ENCODE data around the gene ZNRD2.

The ZNRD2 gene

DNA sequence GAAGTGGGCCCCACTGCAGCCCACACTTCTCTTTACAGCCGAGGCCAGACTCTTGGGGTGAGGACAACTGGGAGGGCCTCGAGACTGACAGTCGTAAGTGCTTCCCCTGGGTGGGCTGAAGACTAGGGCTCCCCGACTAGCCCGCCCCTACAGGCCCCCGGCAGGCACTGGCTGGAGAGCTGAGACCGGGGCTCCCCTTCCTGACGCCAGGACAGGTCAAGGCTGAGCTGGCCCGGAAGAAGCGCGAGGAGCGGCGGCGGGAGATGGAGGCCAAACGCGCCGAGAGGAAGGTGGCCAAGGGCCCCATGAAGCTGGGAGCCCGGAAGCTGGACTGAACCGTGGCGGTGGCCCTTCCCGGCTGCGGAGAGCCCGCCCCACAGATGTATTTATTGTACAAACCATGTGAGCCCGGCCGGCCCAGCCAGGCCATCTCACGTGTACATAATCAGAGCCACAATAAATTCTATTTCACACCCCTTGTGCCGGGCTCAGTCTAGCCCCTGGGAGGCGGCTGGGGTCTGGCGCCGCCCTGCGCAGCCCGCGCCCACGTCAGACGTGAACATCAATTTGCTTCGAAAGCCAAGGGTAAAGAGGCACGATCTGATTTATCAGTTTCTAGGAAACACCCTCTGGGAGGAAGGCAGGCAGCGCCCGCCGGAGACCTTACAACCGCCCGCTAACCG is 31.9 kb upstream of the ZNRD2 start:
- no peak for DNase-seq (ENCODE audit: low read depth)

DNA sequence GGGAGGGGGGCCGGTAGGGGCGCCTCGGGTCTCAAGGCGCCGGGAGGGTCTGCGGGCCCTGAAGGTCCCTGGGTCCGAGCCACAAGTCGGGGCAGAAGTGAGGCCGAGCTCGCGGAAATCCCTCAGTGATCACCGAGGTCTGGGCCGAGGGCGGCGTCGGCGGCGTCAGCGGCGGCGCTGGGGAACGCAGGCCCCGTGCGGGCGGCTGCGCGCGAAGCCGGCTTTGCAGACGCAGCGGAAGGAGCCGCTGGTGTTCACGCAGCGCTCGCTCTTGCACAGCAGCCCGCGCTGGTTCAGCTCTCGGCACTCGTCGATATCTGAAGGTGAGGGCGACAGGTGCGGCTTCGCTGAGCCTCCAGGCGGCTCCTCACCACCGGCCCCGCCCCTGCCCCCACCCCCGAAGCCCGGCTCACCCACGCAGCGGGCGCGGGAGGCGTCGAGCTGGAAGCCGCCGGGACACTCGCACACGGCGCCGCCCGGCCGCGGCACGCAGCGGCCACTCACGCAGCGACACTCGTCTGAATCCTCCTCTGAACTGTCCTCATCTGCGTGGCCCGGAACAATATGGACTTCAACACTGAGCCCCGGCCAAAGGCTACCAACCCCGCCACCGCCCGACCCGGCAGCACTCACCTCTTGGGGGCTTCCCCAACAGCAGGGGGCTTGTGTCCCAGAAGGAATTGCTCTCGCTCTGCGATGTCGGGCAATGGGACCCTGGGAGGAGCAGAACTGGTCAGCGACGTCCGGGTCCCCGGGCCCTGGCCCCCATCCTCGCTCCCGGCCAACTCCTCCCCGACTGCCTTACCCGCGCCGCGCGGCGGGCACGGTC is 31.1 kb upstream of the ZNRD2 start:
- DNase-seq (ENCODE audit: low read depth): no peak

DNA sequence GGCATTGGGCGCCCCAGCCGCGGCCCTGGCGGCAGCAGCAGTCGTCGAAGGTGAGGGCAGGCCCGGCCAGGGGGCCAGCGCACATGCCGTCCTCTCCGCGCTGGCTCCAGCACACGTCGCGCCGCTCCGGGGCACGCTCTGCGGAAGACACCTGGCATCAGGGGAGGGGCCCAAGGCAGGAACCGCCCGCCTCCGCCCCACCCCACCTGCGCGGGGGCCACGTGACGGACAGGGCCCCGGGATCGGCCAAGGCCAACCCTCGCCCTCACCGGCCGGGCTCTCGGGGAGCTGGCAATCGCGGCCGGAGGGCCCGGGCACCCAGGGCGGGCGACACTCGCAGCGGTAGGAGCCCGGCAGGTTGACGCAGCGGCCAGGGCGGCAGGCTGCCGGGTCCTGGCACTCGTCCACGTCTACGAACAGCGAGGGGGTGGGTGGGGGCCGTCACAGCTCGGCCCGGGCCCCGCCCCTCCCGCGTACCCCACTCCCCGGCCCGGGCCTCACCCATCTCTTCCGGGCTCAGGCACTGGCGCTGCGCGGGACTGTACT is 30.5 kb upstream of the ZNRD2 start:
- DNase-seq (ENCODE audit: low read depth): no peak

DNA sequence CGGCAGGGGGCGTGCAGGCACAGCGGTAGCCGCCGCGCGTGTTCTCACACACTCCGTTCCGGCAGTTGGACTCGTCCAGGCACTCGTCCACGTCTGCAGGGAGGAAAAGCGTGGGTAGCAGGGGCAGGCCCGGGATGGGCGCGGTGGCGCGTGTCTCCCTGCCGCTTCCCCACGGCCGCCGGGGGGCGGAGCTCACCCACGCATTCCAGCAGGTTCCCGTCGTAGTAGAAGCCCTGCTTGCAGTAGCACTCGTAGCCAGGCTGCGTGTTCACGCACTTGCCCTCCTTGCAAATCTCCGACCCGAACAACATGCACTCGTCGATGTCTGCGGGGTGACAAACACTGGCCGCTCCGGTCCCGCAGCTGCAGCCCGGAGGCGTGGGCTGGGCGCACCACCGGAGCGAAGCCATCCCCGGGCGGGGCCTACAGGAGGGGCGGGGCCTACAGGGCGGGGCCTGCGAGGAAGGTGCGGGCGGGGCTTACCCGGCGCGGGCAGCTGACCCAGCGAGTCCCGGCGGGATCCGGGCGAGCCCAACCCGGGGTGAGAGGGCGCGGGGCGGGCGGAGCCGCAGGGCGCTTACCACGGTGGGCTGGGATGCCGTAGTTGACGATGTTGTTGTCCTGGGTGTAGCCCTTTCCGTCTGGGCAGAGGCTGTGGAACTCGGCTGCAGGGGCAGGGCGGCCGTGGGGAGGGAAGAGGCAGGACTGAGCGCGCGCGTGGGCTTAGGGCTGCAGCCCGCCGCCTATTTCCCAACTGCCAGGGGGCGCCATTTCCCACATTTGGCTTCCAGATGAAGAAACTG is 29.8 kb upstream of the ZNRD2 start:
- peak; percentile 74 for DNase-seq (ENCODE audit: low read depth)

DNA sequence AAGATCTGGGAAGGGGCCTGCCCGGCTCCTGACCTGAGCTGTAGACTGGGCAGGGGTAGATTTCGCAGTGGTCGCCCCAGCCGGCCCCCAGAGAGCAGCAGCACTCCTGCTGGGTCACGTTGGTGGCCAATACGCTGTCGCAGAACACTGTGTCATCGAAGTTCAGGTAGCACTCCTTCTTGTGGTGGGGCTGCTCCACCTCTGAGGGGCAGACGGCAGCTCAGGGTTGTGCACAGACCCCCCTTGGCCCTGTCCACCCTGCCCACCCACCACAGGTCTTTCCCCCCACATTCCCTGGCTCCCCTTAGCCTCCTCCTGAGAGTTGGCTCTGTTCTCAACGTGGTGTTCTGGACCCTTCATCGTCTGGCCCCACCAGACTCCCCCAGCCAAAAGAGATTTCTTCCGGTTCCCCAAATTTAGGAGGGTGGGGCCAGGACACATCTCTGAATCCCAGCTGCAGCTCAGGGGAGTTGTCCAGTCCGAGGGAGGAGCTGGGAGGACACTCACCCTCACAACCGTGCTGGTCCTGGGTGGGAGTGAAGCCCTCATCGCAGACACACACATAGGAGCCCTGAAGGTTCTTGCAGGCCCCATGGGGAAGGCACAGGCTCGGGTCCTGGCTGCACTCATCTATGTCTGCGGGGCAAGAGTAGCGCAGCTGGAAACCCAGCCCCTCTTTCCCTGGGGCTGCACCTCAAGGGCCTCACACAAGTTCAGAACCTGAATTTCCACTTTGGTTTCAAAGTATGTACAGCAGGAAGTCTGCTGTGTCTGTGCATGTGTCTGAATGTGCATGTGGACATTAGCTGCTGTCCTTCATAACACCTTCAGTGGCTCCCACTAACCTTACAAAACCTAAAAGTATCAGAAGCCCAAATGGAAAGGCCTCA is 28.9 kb upstream of the ZNRD2 start:
- DNase-seq (ENCODE audit: low read depth): no peak

DNA sequence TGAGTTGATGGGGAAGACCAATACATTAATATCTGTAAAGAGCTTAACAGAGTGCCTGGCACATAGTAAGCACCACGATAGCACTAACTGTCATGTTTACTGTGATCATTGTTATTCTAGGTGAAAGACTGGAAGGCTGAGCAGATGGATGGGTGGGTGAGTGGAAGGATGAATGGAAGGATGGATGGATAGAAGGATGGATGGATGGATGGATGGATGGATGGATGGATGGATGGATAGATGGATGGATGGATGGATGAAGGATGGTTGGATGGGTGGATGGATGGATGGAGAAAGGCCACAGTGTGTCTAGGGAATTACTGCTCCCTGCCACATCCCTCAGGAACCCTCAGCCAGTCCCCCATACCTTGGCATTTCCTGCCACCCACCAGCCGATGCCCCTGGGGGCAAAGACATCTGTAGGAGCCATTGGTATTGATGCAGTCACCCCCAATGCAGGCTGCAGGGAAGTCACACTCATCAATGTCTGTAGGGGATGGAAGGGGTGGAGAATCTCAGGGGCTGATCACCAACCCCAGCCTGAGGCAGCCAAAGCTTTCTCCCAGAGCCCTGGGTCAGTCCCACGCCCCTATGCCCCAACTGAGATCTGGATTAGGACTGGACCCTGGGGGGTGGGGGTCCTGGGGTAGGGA is 27.4 kb upstream of the ZNRD2 start:
- no peak for DNase-seq (ENCODE audit: low read depth)

DNA sequence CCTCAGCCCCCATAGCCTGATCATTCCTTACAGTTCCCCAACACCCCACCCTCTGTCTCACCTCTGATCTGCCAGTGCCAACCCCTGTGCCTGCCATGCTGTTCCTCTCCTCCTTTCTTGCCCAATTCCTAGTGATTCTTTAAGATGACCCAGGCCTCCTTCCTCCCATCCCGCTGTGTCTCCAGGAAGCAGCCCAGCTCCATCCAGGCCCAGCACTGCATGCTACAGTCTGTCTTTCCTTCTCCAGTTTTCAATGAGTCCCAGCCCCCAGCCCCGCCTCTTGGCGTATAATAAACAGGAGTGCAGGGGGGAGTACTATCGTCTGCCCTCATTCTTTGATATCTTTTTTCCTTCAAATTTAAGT is 24.4 kb upstream of the ZNRD2 start:
- DNase-seq (ENCODE audit: low read depth): no peak

DNA sequence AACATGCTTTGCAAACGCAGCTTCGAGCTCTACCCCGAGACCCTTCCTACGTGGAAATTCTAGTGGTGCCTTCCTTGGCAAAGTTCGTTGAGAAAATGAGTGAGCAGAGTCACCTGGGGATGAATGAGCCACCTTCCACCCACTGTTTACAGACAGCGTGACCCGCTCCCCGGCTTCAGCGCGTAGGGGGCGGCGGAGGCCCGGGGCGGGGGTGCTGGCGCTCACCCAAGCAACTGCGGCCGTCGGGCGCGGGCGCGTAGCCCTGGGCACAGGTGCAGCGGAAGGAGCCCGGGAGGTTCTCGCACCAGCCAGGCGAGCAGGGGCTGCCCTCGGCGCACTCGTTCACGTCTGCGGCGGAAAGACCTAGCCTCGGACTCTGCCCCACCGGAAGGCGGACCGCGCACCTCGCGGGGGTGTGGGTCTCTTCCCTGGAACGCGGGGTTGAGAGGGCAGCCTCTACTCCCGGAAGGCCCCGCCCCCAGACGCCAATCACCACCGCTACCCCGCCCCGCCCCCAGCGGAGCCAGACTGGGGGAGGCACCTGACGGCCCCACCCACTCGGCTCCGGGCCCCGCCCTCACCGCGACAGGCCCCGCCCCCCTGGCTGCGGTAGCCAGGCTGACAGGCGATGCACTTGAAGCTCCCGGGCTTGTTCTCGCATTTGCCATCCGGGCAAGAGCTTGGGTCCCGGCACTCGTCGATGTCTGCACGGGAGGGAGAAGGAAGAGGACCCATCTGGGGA is 23.9 kb upstream of the ZNRD2 start:
- DNase-seq (ENCODE audit: low read depth): peak; percentile 97

DNA sequence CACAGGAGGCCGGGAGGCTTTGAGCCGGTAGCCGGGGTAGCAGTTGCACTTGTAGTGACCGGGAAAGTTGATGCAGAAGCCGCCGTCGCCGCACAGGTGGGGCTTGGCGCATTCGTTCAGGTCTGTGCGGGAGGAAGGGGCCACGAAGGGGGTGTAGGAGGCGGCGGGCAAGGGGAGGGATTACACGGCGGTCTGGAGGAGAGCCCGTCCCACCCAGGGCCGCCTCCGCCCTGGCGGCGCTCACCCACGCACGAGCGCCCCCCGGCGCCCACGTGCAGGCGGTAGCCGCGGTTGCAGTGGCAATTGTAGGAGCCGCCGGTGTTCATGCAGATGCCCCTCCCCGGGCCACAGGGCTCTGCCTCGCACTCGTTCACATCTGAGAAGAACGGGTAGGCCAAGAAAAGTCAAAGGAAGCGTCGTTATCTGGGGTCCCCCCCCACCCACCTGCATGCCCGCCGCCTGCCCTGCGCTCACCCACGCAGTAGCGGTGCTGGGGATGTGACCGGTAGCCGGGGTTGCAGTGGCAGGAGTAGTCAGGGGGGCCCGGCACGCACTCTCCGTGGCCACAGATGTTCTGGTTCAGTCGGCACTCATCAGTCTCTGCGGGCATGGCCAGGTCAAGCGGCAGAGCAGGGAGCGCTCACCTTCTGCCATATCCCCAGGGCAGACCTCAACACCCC is 22.7 kb upstream of the ZNRD2 start:
- DNase-seq (ENCODE audit: low read depth): no peak

DNA sequence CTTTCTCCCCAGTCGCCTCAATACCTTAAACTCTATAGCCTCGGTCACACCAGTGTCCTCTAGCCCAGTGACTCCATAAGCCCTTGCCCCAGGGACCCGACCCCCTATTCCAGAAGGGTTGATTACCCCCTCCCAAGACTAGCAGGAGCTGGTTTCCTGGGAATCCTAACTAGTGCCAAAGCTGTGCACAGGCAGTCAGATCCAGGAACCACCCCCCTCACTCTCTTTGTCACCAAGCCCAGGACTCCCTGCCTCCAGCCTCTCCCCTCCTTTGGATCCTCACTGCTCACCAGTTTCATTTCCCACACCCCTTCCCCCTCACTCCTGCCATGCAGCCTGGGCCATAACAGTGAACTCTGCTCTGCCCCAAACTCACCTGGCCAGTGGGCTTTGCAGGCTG is 21.9 kb upstream of the ZNRD2 start:
- DNase-seq (ENCODE audit: low read depth): no peak

DNA sequence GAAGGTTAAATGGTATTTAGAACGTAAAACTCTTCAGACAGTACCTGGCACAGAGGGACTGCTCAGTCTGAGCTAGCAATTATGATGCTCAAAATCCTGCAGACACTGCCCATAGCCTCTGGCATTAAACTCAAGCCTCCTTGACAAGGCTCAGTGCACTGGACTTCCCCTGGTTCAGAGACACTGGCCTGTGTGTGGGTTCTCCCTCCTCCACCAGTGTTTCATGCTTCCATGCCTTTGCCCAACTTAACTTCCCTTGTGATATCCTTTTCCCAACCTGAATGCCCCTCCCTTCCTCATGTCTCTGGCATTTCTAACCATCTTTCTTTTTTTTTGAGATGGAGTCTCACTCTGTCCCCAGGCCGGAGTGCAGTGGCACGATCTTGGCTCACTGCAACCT is 21.2 kb upstream of the ZNRD2 start:
- no peak for DNase-seq (ENCODE audit: low read depth)

DNA sequence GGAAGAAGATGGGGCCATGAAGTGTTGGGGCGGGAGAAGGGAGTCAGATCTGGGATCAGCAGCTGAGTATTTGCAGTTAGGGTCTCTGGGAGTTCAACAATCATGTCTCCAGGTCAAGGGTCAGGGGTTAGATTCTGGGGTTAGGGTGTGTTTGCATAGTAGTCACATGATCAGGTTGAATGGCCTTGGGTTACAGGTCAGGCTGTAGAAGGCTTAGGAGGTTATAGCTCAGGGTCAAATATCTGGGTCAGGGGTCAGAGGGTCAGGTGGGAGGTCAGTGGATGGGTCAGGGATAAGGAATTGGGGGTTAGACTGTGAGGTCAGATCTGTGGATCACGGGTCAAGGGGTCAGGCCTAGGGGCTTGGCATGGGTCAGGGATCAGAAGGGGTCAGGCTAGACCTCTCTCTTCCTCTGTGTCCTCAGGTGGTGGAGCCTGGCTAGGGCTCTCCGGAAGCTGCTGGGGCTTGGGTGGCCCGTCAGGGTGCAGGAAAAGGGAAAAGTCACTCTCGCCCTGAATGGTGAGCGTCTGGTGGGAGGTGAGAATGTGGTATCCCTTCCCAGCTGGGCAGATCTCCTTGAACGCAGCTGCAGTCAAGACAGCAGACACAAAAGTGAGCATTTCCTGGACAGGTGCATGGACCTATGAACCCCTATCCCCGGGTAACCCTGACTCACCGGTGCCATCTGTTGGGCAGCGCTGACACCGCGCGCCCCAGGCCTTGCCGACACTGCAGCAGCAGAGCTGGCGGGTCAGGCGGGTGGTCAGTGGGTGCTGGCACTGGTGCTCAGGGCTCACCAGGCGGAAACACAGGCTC is 18.5 kb upstream of the ZNRD2 start:
- no peak for DNase-seq (ENCODE audit: low read depth)

DNA sequence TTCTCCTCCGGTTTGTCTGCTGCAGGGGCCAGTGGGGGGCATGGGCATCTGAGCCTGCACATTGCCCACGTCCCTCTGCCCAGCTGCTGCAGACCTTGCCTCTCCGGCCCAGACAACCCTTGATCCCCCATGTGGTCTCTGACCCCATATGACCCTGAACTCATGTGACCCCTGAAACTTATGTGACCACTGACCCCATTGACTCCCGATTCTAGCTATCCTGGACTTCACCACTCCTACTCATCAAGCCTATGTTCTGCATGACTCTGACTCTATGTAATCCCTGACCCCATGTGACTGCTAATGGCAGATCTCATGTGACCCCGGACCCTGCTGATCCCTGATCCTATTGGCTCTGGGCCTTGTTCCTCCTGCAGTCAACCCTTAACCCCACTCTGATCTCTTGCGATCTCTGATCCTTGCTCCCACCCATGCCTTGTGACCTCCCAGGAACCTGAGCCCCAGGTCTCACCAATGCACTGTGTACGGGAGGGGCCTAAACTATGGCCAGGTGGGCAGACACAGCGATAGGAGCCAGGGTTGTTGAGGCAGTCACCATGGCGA is 17.8 kb upstream of the ZNRD2 start:
- no peak for DNase-seq (ENCODE audit: low read depth)

DNA sequence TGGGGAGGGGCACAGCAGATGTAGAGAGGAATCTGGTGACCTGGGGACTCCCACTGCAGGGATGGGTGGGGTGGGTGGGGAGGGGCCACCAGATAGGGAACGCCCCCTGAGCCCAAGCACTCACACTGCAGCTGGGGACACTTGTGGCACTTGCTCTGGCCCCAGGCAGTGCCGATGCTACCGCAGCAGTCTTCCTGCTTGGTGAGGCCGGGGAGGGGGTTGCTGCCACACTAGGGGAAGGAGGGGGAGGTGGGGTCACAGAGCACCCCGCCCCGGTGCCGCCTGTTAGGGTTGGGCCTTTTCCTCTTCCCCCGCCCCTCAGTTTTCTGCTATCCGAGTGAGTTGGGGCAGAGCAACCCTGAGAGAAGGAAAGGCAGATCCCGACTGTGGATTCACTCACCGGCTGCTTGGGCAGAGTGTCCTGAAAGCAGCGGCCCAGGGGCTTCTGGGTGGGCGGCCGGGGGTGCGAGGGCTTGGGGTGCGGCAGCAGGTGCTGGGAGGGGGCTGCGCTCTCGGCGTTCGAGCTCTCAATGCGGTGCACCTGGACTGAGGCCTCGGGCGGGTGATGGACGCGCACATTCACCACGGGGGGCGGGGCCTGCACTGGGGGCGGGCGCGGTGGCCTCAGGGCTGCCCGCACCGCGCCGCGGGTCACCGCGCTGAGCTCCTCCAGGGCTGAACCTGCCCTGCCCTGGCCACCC is 16.8 kb upstream of the ZNRD2 start:
- DNase-seq (ENCODE audit: low read depth): no peak

DNA sequence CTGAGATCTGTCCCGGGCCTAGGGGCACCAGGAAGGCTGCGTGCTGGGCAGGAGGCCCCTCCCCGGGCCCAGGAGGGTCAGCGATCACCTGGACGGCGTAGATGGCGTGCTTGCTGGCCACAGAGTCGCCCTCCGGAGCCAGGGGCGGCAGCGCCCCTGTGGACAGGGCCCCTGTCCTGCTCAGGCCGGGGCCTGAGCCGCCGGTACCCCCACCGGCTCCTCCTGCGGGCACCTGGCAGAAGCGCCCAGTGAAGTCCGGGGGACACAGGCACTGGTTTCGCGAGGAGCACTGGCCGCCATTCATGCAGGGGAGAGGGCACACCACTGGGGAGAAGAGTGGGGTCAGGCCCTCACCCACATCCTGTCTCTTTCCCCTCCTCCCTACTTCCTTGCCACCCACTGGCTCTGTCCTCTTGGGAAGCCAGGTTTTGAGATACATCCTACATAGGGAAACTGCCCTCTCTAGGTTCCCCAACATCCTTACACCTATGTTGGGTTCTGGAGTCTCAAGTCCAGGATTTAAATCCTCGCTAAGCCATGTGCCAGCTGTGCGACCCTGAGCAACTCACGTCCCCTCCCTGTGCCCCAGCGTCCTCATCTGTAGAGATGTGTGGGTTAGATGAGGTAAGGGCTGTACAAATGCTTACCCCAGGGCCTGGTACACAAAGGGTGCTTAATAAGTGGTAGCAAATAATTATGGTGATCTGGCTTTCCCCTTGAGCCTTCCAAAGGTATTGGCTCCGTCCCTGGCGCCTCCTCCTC is 16.0 kb upstream of the ZNRD2 start:
- no peak for DNase-seq (ENCODE audit: low read depth)

DNA sequence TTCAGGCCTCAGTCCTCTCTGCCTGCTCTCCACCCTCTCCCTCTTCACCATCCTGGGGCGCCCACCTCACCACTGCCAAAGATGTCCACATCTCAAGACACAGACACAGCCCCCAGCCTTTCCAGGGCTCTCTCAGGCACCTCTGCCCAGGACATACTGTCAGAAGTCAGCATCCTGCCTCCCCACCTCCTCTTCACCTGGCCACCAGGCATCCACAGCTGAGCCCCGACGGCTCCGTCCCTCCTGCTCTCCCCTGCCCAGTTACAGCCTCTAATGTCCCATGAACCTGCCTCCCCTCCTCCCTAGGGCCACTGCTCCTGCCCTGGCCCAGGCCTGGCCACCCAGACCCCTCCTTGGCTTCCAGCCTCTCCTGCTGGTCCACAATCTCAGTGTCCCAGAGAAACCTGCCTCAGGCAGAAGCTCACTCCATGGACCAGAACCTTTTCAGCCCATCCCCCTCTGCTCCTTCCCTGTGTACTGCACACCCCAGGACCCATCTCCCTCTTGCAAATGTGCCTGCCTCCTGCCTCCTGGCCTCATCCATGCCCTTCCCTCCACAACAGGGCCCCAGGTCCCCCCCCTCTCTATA is 15.3 kb upstream of the ZNRD2 start:
- no peak for DNase-seq (ENCODE audit: low read depth)
